Measurements from ENCODE around the gene MMP3. TPM values are rescaled to one million over a fixed set of nuclear protein-coding genes. Genes with fewer than 3 reads are reported as not detected.

MMP3 gene
- total RNA-seq, 1 experiment from 2014 or later, result not detected

DNA sequence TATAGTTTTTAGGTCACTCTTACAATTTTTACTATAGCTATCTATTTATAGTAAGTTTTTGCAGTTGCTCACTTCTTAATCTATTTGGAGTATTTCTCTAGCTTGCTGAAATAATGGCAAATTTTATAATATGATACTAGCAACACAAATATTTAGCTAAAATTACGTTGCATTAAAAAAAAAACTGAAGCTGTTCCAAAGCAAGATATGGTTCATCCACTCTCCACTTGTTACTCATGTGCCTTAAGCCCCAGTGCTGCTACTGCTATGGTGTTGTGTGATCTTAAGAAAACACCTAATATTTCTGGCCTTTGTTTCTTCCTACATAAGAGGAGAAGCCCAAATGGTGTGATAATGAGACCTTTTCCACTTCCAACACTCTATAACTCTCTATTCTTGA, 479 bp downstream of the MMP3 start:
- CTCF ChIA-PET, result no interaction called here

GRCh38 chr11:102840018-102840417, 3.4 kb downstream of the MMP3 start:
- Histone ChIP-seq H3K27ac (no peak overlapping the region), H3K4me3 (no peak overlapping the region), H3K27me3 (ENCODE audit: insufficient read depth, low read depth) (no peaks in the 10 kb centered on the region), H3K9me2 (ENCODE audit: insufficient read depth) (no peaks in the 10 kb centered on the region), H3K9me3 (ENCODE audit: insufficient read depth, low read depth) (no peaks in the 10 kb centered on the region; the same call in 1 of the 2 replicates), H3K79me2 (ENCODE audit: low read depth) (no peaks in the 10 kb centered on the region), H3K36me3 (ENCODE audit: low read depth) (no peaks in the 10 kb centered on the region), H3K4me2 (no peak overlapping the region), H4K20me1 (ENCODE audit: insufficient read depth) (no peaks in the 10 kb centered on the region), H2AFZ (no peak overlapping the region), H3K4me1 (replicated peaks; ENCODE audit: insufficient read depth) (peaks cover 21% of the 10 kb centered on the region), H3F3A (ENCODE audit: insufficient read depth, low read depth) (peaks cover 11% of the 10 kb centered on the region; the same call in 1 of the 2 replicates)
- ChIA-PET CTCF (no interaction called here), POLR2A (ENCODE audit: unreplicated experiment) (no interaction called here)
- BruUV-seq (replicated peaks), result no TSS peak
- DNase-seq, result no peak
- TF ChIP-seq EZH2 (IDR thresholded peaks at IDR 0.05; ENCODE audit: low read depth), result no peak
- TF ChIP-seq CTCF (conservative IDR thresholded peaks at IDR 0.05), result no peak
- intact Hi-C loops (cut with micrococcal nuclease; ENCODE audit: unreplicated experiment), result no loop called here

More for the DNA sequence above, 479 bp downstream of the MMP3 start:
- Histone ChIP-seq H3F3A (ENCODE audit: insufficient read depth, low read depth) (peaks cover 7% of the 10 kb centered on the region; the same call in 1 of the 2 replicates), H4K20me1 (ENCODE audit: insufficient read depth) (no peaks in the 10 kb centered on the region), H3K27me3 (ENCODE audit: insufficient read depth, low read depth) (no peaks in the 10 kb centered on the region), H3K79me2 (ENCODE audit: low read depth) (no peaks in the 10 kb centered on the region), H3K4me1 (replicated peaks; ENCODE audit: insufficient read depth) (peaks cover 11% of the 10 kb centered on the region), H3K36me3 (ENCODE audit: low read depth) (no peaks in the 10 kb centered on the region), H2AFZ (no peak overlapping the region), H3K9me2 (ENCODE audit: insufficient read depth) (no peaks in the 10 kb centered on the region), H3K4me3 (no peak overlapping the region), H3K4me2 (no peak overlapping the region), H3K27ac (no peak overlapping the region), H3K9me3 (ENCODE audit: insufficient read depth, low read depth) (no peaks in the 10 kb centered on the region)
- BruUV-seq (replicated peaks), result no TSS peak
- TF ChIP-seq CTCF (conservative IDR thresholded peaks at IDR 0.05), result no peak
- TF ChIP-seq EZH2 (IDR thresholded peaks at IDR 0.05; ENCODE audit: low read depth), result no peak
- intact Hi-C loops (cut with micrococcal nuclease; ENCODE audit: unreplicated experiment), result no loop called here
- DNase-seq, result no peak
- POLR2A ChIA-PET (ENCODE audit: unreplicated experiment), result no interaction called here

DNA sequence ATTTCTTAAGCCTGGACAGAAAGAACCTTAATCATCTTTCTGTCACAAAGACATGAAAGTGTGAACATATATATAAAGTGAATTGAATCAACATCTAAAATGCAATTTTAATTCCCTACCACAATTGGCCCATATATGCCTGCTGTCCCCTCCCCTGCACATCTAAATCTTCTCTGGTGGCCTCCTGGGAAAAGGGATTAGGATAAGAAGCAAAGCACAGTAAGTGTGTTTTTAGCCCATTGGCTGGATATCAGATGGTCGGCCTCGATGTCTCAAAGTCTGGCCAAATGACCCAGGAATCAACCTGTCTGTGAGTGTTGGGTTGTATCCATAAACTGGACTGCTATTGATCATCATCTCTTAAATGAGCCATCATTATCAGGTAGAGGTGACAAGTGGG, 5.8 kb downstream of the MMP3 start:
- H3K4me2 ChIP-seq, result no peak overlapping the region
- H3K27me3 ChIP-seq (ENCODE audit: insufficient read depth, low read depth), result no peaks in the 10 kb centered on the region
- H3K36me3 ChIP-seq (ENCODE audit: low read depth), result no peaks in the 10 kb centered on the region
- H3K4me1 ChIP-seq (replicated peaks; ENCODE audit: insufficient read depth), result peaks cover 26% of the 10 kb centered on the region
- H3K79me2 ChIP-seq (ENCODE audit: low read depth), result no peaks in the 10 kb centered on the region
- no TSS peak for BruUV-seq (replicated peaks)
- ChIA-PET CTCF (no interaction called here), POLR2A (ENCODE audit: unreplicated experiment) (no interaction called here)
- no peak overlapping the region for H2AFZ ChIP-seq
- no peaks in the 10 kb centered on the region for H4K20me1 ChIP-seq (ENCODE audit: insufficient read depth)
- no peak for DNase-seq
- no peaks in the 10 kb centered on the region for H3K9me2 ChIP-seq (ENCODE audit: insufficient read depth)
- no peaks in the 10 kb centered on the region; the same call in 1 of the 2 replicates for H3K9me3 ChIP-seq (ENCODE audit: insufficient read depth, low read depth)
- intact Hi-C loops (cut with micrococcal nuclease; ENCODE audit: unreplicated experiment), result no loop called here
- no peak for TF ChIP-seq CTCF (conservative IDR thresholded peaks at IDR 0.05)
- peaks cover 13% of the 10 kb centered on the region; the same call in 1 of the 2 replicates for H3F3A ChIP-seq (ENCODE audit: insufficient read depth, low read depth)
- H3K4me3 ChIP-seq, result no peak overlapping the region
- no peak overlapping the region for H3K27ac ChIP-seq

Data from PC-9 (cell line).